HepG2 (cell line): ENCODE data around the gene BTN1A1. TPM values are rescaled to one million over a fixed set of nuclear protein-coding genes. Genes with fewer than 3 reads are reported as not detected.

Source experiments
- ATAC-seq: fragments of 200-7000 bp; cut with Tn5 transposase; 3 replicates; pipeline ENCODE4 v1.9.1; 2020; ENCODE audit warnings: mild to moderate bottlenecking, moderate library complexity
- BruUV-seq: library from RNA; stranded (reverse); fragments of 400-500 nt; replicated peaks from 2 replicates; lab custom pipeline; 2021; lab: Mats Ljungman, UMichigan
- CTCF ChIA-PET: fragments of 300-600 bp; formaldehyde crosslinking; extraction: SDS; loops from one replicate; lab custom pipeline; 2021; ENCODE audit warnings: low total read pairs, inconsistent platforms, low intra/inter-chr PET ratio; lab: Yijun Ruan, JAX
- POLR2A ChIA-PET: fragments of 350-600 bp; sonication (Branson Sonifier 250); formaldehyde crosslinking; loops from one replicate; lab custom pipeline; 2020; ENCODE audit warnings: antibody characterized with exemption, inconsistent platforms; lab: Yijun Ruan, JAX
- DNase-seq: peaks from one replicate; pipeline ENCODE4 v3.0.0-alpha.2; 2015; ENCODE audit warnings: low spot score
- FAIRE-seq: peaks from 3 replicates; lab custom pipeline; 2011; peaks lifted over from hg19 to GRCh38; lab: Jason Lieb, UNC
- H2AFZ ChIP-seq: one replicate; pipeline ENCODE4 v1.6.1; 2011; ENCODE audit warnings: low read length, inconsistent platforms
- H3K27ac ChIP-seq: fragments of 300-600 bp; 3 replicates; pipeline ENCODE4 v1.8.0; 2011; ENCODE audit warnings: mixed run types, mild to moderate bottlenecking, mixed read lengths, low read length, inconsistent platforms; ENCODE audit not compliant: insufficient read depth; ENCODE audit errors: extremely low read length
- H3K27me3 ChIP-seq, 2 experiments: fragments of 200-600 bp in 1 of 2; 2 replicates in 1 of 2; 3 replicates in 1 of 2; pipeline versions ENCODE4 v1.6.0 to v1.8.0; 2011; ENCODE audit warnings: low read length in 2 of 2, mild to moderate bottlenecking in 2 of 2, moderate library complexity in 2 of 2, inconsistent platforms in 1 of 2; ENCODE audit not compliant: insufficient read depth in 2 of 2, control insufficient read depth in 1 of 2
- H3K36me3 ChIP-seq, 2 experiments: fragments of 200-600 bp in 1 of 2; replicated peaks in 1 of 2; 2 replicates in 1 of 2; 3 replicates in 1 of 2; pipeline versions ENCODE4 v1.5.1 to v1.8.0; 2011; ENCODE audit warnings: low read length in 2 of 2, inconsistent platforms in 1 of 2; ENCODE audit not compliant: insufficient read depth in 2 of 2, control insufficient read depth in 1 of 2
- H3K4me1 ChIP-seq: 2 replicates; pipeline ENCODE4 v1.5.1; 2012; ENCODE audit warnings: low read length, inconsistent platforms; ENCODE audit not compliant: insufficient read depth
- H3K4me2 ChIP-seq: 2 replicates; pipeline ENCODE4 v1.6.0; 2011; ENCODE audit warnings: low read depth, low read length, inconsistent platforms
- H3K4me3 ChIP-seq, 3 experiments: fragments of 200-600 bp in 1 of 3; sonication (generic), shearing (Covaris generic) in 1 of 3; replicated peaks in 1 of 3; 2 replicates each; pipeline ENCODE4 v1.5.1; 2011 to 2016; ENCODE audit warnings: low read length in 3 of 3, inconsistent platforms in 2 of 3, low read depth in 2 of 3, mild to moderate bottlenecking in 2 of 3, control low read depth in 1 of 3, mixed read lengths in 1 of 3; ENCODE audit not compliant: insufficient read depth in 1 of 3
- H3K79me2 ChIP-seq: one replicate; pipeline ENCODE4 v1.6.1; 2011; ENCODE audit warnings: low read length, inconsistent platforms; ENCODE audit not compliant: insufficient read depth
- H3K9ac ChIP-seq: 2 replicates; pipeline ENCODE4 v1.6.0; 2011; ENCODE audit warnings: mild to moderate bottlenecking, low read depth, low read length, inconsistent platforms; ENCODE audit not compliant: insufficient read depth
- H3K9me3 ChIP-seq: 2 replicates; pipeline ENCODE4 v1.5.1; 2012; ENCODE audit warnings: mild to moderate bottlenecking, low read length
- H4K20me1 ChIP-seq: 2 replicates; pipeline ENCODE4 v1.6.0; 2011; ENCODE audit warnings: inconsistent platforms, mild to moderate bottlenecking, low read length, moderate library complexity; ENCODE audit not compliant: insufficient read depth
- FOXK1 ChIP-seq: sonication (generic); formaldehyde crosslinking; IDR thresholded peaks from 2 replicates; pipeline ENCODE4 v1.4.0; 2020; ENCODE audit warnings: low read depth, missing genetic modification reagents, borderline replicate concordance
- HNF4G ChIP-seq, 2 experiments: sonication (generic) in 1 of 2; formaldehyde crosslinking in 1 of 2; IDR thresholded peaks; 2 replicates each; pipeline versions ENCODE4 v1.4.0 to v1.6.1; 2011 to 2020; ENCODE audit warnings: borderline replicate concordance in 2 of 2, low read depth in 2 of 2, mild to moderate bottlenecking in 2 of 2, low read length in 1 of 2, missing genetic modification reagents in 1 of 2, moderate library complexity in 1 of 2
- IRX3 ChIP-seq: sonication (generic); formaldehyde crosslinking; IDR thresholded peaks from 2 replicates; pipeline ENCODE4 v1.8.1; 2023; ENCODE audit warnings: mild to moderate bottlenecking, low read depth, missing genetic modification reagents, borderline replicate concordance
- NBN ChIP-seq: fragments of 450-650 bp; conservative IDR thresholded peaks from 2 replicates; pipeline ENCODE4 v1.6.1; 2017
- SETDB1 ChIP-seq: sonication (generic); formaldehyde crosslinking; IDR thresholded peaks from 2 replicates; pipeline ENCODE4 v1.5.1; 2020; ENCODE audit warnings: missing genetic modification reagents, mild to moderate bottlenecking, borderline replicate concordance
- ZEB1 ChIP-seq: IDR thresholded peaks from 2 replicates; pipeline ENCODE4 v1.6.1; 2012; ENCODE audit warnings: mild to moderate bottlenecking, low read depth, inconsistent platforms; ENCODE audit not compliant: insufficient replicate concordance
- ZNF12 ChIP-seq: sonication (generic); formaldehyde crosslinking; IDR thresholded peaks from 2 replicates; pipeline ENCODE4 v1.5.0; 2020; ENCODE audit warnings: missing genetic modification reagents
- ZNF136 ChIP-seq: sonication (generic); formaldehyde crosslinking; IDR thresholded peaks from 2 replicates; pipeline ENCODE4 v1.8.1; 2022; ENCODE audit warnings: low read depth, mild to moderate bottlenecking, moderate library complexity, missing genetic modification reagents
- in situ Hi-C: cut with HindIII; loops from 2 replicates; pipeline ENCODE4 v1.10.0; 2017; ENCODE audit warnings: low pct_unique_long_range_greater_than_20kb; ENCODE audit not compliant: extremely low pct_ligation_motif_present
- intact Hi-C: fragments of 100-400 bp; cut with micrococcal nuclease; formaldehyde crosslinking; loops from one replicate; pipeline ENCODE4 v1.10.0; 2022; ENCODE audit not compliant: unreplicated experiment
- polyA plus RNA-seq, 8 experiments: library from polyadenylated mRNA; depleted of rRNA in 3 of 8; stranded (reverse) in 7 of 8; unstranded in 1 of 8; fragments of >200 nt; fragmentation: Illumina TruSeq in 4 of 8; extraction: Trizol in 4 of 8; gene quantifications; 2 replicates each; pipeline versions ENCODE4 v1.2.1 to v1.2.3, GENCODE V29; 2011 to 2016; ENCODE audit warnings: low read depth in 4 of 8, missing spikeins in 1 of 8, mixed read lengths in 1 of 8; ENCODE audit not compliant: insufficient read depth in 1 of 8
- total RNA-seq, 5 experiments: library from RNA; depleted of rRNA; stranded (reverse); fragments of >200 nt; fragmentation: Illumina TruSeq; extraction: Trizol; gene quantifications; 2 replicates each; pipeline ENCODE4 v1.2.3, GENCODE V29; 2016; ENCODE audit warnings: low read depth in 1 of 5
- TF ChIP-seq, protein P1 (sequence below), 2 experiments: sonication (generic) in 1 of 2; formaldehyde crosslinking in 1 of 2; IDR thresholded peaks; 2 replicates each; pipeline versions ENCODE4 v1.4.0 to v1.6.1; 2016 to 2020; ENCODE audit warnings: borderline replicate concordance in 1 of 2, low read depth in 1 of 2, mild to moderate bottlenecking in 1 of 2, missing genetic modification reagents in 1 of 2
- TF ChIP-seq, protein P2 (sequence below): sonication (generic); formaldehyde crosslinking; IDR thresholded peaks from 2 replicates; pipeline ENCODE4 v1.4.0; 2020; ENCODE audit warnings: missing genetic modification reagents, borderline replicate concordance
- TF ChIP-seq, protein P3 (sequence below): sonication (generic); formaldehyde crosslinking; IDR thresholded peaks from 2 replicates; pipeline ENCODE4 v1.4.0; 2020; ENCODE audit warnings: missing genetic modification reagents, mild to moderate bottlenecking, borderline replicate concordance

BTN1A1 gene
- total and polyA plus RNA-seq, 2 of the 13 experiments (the other 11 are each of a cell fraction or from before 2014, with no cell fraction given): 0.04 TPM; not detected in 1

- TF ChIP-seq HNF4G (IDR thresholded peaks at IDR 0.05; ENCODE audit: borderline replicate concordance, low read depth, low read length) (0 out of 2 replicates have a peak, but pooled peaks have one; percentile 52), HNF4G (CRISPR knock-in tag; IDR thresholded peaks at IDR 0.05; ENCODE audit: borderline replicate concordance, low read depth) (no peak), NBN (no peak), IRX3 (CRISPR knock-in tag) (no peak)
Observed at GRCh38 chr6:26470643-26471042, 29.5 kb upstream of the BTN1A1 start (continued).

DNA sequence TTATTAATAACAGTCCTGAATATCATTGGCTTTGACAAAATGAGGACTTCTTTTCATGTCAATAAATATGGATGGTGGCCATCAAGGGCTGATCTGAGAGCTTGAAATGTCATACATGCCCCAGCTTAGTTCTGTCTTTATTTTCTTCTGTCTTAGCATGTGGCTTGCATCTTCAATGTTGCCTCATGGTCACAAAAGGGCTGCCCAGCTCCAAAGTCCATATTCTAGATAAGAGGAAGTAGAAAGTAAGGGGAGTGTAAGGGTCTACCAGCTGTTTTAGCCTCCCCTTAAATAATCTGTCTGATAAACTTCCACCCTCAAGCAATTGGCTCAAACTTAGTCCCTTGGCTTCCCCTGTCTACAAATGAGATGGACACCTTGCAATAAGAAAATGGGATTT is 28.1 kb upstream of the BTN1A1 start:
- no peak overlapping the region for H3K27ac ChIP-seq
- no peaks in the 10 kb centered on the region for H3K27me3 ChIP-seq
- H3K4me3 ChIP-seq: no peak overlapping the region
- peaks cover 44% of the 10 kb centered on the region for H3K4me1 ChIP-seq
- ChIA-PET CTCF (no interaction called here), POLR2A (no interaction called here)
- H3K36me3 ChIP-seq: peaks cover 12 to 15% of the 10 kb centered on the region in 2 experiments
- no peak for ATAC-seq
- no peaks in the 10 kb centered on the region for H3K9me3 ChIP-seq
- no peak for FAIRE-seq
- in situ Hi-C loops: no loop called here
- H2AFZ ChIP-seq: no peak overlapping the region
- DNase-seq: no peak
- no peak overlapping the region for H3K4me2 ChIP-seq
- BruUV-seq: no TSS peak
- TF ChIP-seq, protein P1, sequence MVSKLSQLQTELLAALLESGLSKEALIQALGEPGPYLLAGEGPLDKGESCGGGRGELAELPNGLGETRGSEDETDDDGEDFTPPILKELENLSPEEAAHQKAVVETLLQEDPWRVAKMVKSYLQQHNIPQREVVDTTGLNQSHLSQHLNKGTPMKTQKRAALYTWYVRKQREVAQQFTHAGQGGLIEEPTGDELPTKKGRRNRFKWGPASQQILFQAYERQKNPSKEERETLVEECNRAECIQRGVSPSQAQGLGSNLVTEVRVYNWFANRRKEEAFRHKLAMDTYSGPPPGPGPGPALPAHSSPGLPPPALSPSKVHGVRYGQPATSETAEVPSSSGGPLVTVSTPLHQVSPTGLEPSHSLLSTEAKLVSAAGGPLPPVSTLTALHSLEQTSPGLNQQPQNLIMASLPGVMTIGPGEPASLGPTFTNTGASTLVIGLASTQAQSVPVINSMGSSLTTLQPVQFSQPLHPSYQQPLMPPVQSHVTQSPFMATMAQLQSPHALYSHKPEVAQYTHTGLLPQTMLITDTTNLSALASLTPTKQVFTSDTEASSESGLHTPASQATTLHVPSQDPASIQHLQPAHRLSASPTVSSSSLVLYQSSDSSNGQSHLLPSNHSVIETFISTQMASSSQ (IDR thresholded peaks at IDR 0.05; ENCODE audit: low read depth): no peak
- TF ChIP-seq, protein P1 (CRISPR knock-in tag; IDR thresholded peaks at IDR 0.05; ENCODE audit: borderline replicate concordance): no peak
- no peak for TF ChIP-seq ZEB1
- TF ChIP-seq, protein P2, sequence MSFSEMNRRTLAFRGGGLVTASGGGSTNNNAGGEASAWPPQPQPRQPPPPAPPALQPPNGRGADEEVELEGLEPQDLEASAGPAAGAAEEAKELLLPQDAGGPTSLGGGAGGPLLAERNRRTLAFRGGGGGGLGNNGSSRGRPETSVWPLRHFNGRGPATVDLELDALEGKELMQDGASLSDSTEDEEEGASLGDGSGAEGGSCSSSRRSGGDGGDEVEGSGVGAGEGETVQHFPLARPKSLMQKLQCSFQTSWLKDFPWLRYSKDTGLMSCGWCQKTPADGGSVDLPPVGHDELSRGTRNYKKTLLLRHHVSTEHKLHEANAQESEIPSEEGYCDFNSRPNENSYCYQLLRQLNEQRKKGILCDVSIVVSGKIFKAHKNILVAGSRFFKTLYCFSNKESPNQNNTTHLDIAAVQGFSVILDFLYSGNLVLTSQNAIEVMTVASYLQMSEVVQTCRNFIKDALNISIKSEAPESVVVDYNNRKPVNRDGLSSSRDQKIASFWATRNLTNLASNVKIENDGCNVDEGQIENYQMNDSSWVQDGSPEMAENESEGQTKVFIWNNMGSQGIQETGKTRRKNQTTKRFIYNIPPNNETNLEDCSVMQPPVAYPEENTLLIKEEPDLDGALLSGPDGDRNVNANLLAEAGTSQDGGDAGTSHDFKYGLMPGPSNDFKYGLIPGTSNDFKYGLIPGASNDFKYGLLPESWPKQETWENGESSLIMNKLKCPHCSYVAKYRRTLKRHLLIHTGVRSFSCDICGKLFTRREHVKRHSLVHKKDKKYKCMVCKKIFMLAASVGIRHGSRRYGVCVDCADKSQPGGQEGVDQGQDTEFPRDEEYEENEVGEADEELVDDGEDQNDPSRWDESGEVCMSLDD (CRISPR knock-in tag): no peak
- TF ChIP-seq, protein P3, sequence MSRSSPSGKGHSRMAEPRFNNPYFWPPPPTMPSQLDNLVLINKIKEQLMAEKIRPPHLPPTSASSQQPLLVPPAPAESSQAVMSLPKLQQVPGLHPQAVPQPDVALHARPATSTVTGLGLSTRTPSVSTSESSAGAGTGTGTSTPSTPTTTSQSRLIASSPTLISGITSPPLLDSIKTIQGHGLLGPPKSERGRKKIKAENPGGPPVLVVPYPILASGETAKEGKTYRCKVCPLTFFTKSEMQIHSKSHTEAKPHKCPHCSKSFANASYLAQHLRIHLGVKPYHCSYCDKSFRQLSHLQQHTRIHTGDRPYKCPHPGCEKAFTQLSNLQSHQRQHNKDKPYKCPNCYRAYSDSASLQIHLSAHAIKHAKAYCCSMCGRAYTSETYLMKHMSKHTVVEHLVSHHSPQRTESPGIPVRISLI (CRISPR knock-in tag): no peak
- TF ChIP-seq ZNF12 (CRISPR knock-in tag): no peak
- no peak for TF ChIP-seq ZNF136
- TF ChIP-seq SETDB1 (CRISPR knock-in tag): no peak
- TF ChIP-seq FOXK1: no peak
- H3K9ac ChIP-seq: no peak overlapping the region
- no peaks in the 10 kb centered on the region for H4K20me1 ChIP-seq
- H3K79me2 ChIP-seq: no peaks in the 10 kb centered on the region
- intact Hi-C loops: no loop called here
